Mucosa of rectum (tissue), 2 donors: Measurements from ENCODE around the gene CREG1.

ENCODE experiments used
- H3K27ac ChIP-seq, 2 donors: one replicate each; pipeline ENCODE4 v1.7.0; 2013; ENCODE audit warnings: inconsistent platforms in 2 of 2, low read depth in 2 of 2, low read length in 2 of 2
- H3K27me3 ChIP-seq, 2 donors: one replicate each; pipeline ENCODE4 v1.7.0; 2013; ENCODE audit warnings: low read length in 2 of 2; ENCODE audit not compliant: control insufficient read depth in 2 of 2, insufficient read depth in 2 of 2
- H3K36me3 ChIP-seq, 2 donors: one replicate each; pipeline ENCODE4 v1.7.0; 2013; ENCODE audit warnings: low read length in 2 of 2; ENCODE audit not compliant: control insufficient read depth in 2 of 2, insufficient read depth in 2 of 2
- H3K4me1 ChIP-seq, 2 donors: one replicate each; pipeline ENCODE4 v1.7.0; 2013; ENCODE audit warnings: low read length in 2 of 2, mild to moderate bottlenecking in 1 of 2; ENCODE audit not compliant: control insufficient read depth in 2 of 2, insufficient read depth in 2 of 2
- H3K4me3 ChIP-seq, 2 donors: one replicate each; pipeline ENCODE4 v1.7.0; 2013; ENCODE audit warnings: low read length in 2 of 2
- H3K9ac ChIP-seq, 2 donors: one replicate each; pipeline ENCODE4 v1.7.0; 2013; ENCODE audit warnings: low read length in 2 of 2, low read depth in 1 of 2, mild to moderate bottlenecking in 1 of 2
- H3K9me3 ChIP-seq, 2 donors: one replicate each; pipeline ENCODE4 v1.7.0; 2013; ENCODE audit warnings: low read length in 2 of 2; ENCODE audit not compliant: control insufficient read depth in 2 of 2
- donor health status: healthy.
- donor health status: Normal muscosa, but diverticular disease.

The CREG1 gene

DNA sequence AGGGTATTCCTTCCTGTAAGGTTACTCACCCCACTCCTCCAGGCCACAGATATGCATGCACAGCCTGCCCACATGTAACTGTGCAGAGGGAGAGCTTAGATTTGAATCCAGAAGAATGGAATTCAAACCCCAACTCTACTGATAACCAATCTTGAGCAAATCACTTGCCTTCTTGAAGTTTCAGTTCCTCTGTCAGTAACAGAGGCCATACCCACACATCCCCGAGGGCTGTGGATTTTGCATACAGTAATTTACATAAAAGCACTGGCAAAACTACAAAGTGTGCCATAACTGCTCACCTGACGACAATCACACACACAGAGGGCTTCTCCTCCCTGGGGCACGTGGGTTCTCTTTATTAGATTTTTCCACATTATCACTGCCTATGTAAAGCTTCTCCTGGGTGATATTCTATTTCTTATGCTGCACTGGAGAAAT lies 53.9 kb downstream of the CREG1 start:
- Histone ChIP-seq H3K9ac (no peak overlapping the region), H3K4me1 (no peaks in the 10 kb centered on the region), H3K27me3 (peaks cover 0 to 4% of the 10 kb centered on the region in 2 donors), H3K36me3 (no peaks in the 10 kb centered on the region), H3K9me3 (no peaks in the 10 kb centered on the region), H3K27ac (no peak overlapping the region), H3K4me3 (no peak overlapping the region)

GRCh38 chr1:167499106-167499505 lies 54.5 kb downstream of the CREG1 start:
- no peak overlapping the region for H3K9ac ChIP-seq
- H3K4me3 ChIP-seq, result no peak overlapping the region
- no peaks in the 10 kb centered on the region for H3K4me1 ChIP-seq
- no peaks in the 10 kb centered on the region for H3K9me3 ChIP-seq
- peaks cover 0 to 4% of the 10 kb centered on the region in 2 donors for H3K27me3 ChIP-seq
- H3K27ac ChIP-seq, result no peak overlapping the region
- H3K36me3 ChIP-seq, result no peaks in the 10 kb centered on the region

DNA sequence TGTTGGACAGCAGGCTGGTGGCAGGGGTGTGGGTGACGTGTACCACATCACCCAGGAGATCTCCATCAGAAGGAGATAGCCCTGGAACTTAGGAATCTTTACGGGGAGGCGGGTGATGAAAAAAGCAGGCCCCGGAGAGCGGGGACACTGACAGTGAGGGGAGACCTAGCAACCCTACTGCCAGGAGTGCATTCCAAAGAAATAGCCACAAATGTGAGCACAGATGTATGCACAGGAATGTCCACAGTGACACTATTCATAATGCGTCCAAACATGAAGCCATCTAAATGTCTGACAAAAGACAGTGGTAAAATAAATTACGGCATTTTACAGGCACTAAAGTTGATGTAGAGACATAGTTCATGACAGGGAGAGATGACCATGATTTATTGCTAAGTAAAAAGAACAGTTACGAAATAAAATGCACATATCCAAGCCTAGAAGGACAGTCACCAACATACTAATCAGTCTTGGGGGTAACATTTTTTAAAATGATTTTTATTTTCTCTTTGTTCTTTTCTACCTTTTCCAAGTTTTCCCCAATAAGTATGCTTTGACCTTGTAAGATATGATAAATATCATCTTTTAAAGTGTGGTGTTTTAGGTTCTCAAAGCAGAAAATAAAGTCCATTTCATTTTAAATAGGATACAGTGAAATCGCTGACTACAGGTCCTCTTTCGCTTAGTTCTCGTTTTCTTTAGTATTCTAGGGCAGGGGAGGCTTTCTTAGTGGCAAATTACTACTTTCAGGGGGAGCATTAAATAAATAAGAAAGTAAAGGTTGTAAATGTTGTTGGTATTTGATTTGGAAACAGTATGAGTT lies 56.6 kb downstream of the CREG1 start:
- Histone ChIP-seq H3K4me1 (no peaks in the 10 kb centered on the region), H3K27ac (no peak overlapping the region), H3K9ac (no peak overlapping the region), H3K27me3 (peaks cover 0 to 2% of the 10 kb centered on the region in 2 donors), H3K4me3 (no peak overlapping the region), H3K36me3 (no peaks in the 10 kb centered on the region), H3K9me3 (no peaks in the 10 kb centered on the region)

- Histone ChIP-seq H3K36me3 (no peaks in the 10 kb centered on the region), H3K27me3 (peaks cover 0 to 2% of the 10 kb centered on the region in 2 donors), H3K4me1 (no peaks in the 10 kb centered on the region), H3K4me3 (no peak overlapping the region), H3K9me3 (no peaks in the 10 kb centered on the region), H3K9ac (no peak overlapping the region), H3K27ac (no peak overlapping the region)
Observed at GRCh38 chr1:167493372-167493771, 60.2 kb downstream of the CREG1 start.

DNA sequence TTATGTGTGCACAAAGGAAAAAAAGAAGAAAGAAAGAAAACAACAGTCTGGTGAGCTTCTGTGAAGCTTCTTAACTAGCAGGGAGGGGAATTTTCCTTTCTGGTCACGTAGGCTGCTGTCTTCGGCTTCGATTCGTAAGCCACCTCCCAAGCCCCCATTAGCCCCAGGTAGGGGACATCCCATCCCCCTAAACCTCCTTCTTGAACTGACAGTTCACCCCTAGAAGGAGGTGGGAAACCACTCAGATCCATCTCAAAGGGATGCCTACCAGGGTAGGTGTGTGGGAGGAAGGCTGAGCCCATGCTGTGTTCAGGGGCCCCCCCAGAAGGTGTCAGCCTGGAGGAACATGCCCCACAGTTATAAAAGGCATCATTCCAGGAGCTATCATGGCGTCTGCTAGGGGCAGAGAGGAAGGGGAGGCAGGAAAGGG lies 61.1 kb downstream of the CREG1 start:
- H3K4me3 ChIP-seq, result no peak overlapping the region
- H3K9me3 ChIP-seq, result no peaks in the 10 kb centered on the region
- H3K27me3 ChIP-seq, result peaks cover 0 to 2% of the 10 kb centered on the region in 2 donors
- no peak overlapping the region for H3K27ac ChIP-seq
- H3K4me1 ChIP-seq, result no peaks in the 10 kb centered on the region
- H3K36me3 ChIP-seq, result no peaks in the 10 kb centered on the region
- H3K9ac ChIP-seq, result no peak overlapping the region

DNA sequence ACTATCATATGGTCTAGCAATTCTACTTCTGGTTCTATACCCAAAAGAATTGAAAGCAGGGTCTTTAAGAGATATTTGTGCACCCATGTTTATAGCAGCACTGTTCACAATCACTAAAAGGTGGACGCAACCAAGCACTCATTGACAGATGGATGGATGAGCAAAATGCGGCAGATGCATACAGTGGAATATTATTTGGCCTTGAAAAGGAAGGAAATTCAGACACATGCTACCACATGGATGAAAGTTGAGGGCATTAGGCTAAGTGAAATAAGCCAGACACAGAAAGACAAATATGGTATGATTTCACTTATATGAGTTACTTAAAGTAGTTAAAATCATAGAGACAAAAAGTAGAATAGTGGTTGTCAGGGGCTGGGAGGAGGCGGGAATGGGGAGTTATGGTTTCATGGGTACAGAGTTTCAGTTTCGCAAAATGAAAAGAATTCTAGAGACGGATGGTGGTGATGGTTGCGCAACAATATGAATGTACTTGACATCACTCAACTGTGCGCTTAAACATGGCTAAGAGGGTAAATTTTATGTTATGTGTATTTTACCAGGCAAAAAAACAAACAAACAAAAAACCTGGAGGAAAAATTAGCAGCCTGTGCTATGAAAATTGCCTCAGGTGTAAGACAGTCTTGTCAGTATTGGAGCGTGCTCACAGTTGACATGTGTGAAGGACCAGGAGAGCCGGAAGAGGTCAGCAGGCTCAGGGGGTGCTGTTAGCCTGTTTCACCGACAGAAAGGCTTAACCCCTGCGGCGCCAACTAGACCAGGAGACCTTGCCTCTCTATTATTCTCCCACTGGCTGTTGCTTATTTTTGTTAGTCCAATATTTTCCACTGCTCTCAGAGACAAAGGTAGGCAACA lies 61.7 kb downstream of the CREG1 start:
- Histone ChIP-seq H3K36me3 (no peaks in the 10 kb centered on the region), H3K4me3 (no peak overlapping the region), H3K27me3 (peaks cover 0 to 2% of the 10 kb centered on the region in 2 donors), H3K4me1 (no peaks in the 10 kb centered on the region), H3K27ac (no peak overlapping the region), H3K9me3 (no peaks in the 10 kb centered on the region), H3K9ac (no peak overlapping the region)
